HG03135 (cell line): ENCODE measurements around the gene MRPL53.

Experiments
- ATAC-seq: cut with Tn5 transposase; IDR thresholded peaks from one replicate; pipeline ENCODE4 v1.9.1; 2021; ENCODE audit warnings: mild to moderate bottlenecking, moderate library complexity; ENCODE audit not compliant: unreplicated experiment

Gene MRPL53

GRCh38 chr2:74429487-74430451 lies 42.7 kb downstream of the MRPL53 start:
- ATAC-seq: no peak

DNA sequence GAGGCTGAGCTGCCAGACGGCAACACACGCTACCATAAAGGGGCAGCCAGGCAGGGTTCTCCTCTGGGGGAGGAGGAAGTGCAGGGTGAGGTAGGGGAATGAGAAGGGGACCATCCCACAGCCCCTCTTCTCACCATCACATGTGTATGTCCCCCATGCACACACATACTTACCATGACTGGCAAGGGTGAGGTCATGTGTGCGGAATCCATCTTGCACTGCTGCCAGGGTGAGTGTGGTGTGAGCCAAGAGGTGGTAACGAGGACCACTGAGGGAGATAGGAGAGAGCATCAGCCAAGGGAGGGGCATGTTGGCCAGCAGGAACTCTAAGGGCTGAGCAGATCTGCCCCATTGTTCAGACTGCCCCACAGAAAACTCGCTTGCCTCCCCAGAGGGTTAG lies 43.8 kb downstream of the MRPL53 start:
- no peak for ATAC-seq

DNA sequence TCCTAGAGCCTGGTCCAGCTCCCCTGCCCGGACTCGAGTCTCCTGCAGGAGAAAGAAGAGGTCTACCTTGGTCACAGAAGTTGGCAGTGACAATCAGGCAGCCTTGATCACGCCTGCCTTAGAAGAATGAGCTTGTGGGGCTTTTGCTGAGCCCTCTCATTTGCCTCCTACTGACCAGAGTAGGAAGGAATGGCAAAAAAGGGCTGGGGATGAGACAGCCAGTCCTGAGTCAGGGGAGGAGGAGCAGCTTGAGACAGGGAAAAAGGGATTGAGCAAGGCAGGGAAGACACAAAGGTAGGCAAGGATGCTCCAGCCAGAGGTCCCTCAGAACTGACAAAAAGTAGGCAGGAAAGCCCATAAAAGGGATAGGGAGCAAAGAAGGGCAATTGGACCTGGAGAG lies 44.9 kb downstream of the MRPL53 start:
- ATAC-seq: no peak

GRCh38 chr2:74426181-74426758 lies 46.2 kb downstream of the MRPL53 start:
- no peak for ATAC-seq

GRCh38 chr2:74425523-74425922 lies 47.0 kb downstream of the MRPL53 start:
- ATAC-seq: no peak

DNA sequence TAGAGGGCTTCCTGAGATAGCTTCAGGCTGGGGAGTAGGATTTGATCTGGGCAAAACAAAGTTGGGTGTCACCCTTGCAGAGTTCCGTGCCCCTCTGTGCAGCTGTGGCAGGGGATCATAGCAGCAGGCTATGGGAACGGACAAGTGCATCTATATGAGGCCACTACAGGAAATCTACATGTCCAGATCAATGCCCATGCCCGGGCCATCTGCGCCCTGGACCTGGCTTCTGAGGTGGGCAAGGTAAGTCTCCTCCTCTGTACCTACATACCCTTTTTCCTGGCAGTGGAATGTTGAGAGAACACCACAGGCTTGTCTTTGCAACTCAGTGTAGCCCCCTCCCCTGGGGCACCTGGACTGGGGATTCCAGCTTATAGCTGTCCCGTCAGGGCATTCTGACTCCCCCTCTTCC lies 47.5 kb downstream of the MRPL53 start:
- ATAC-seq: no peak

- ATAC-seq: no peak
Observed at GRCh38 chr2:74424139-74424992, 48.1 kb downstream of the MRPL53 start.

DNA sequence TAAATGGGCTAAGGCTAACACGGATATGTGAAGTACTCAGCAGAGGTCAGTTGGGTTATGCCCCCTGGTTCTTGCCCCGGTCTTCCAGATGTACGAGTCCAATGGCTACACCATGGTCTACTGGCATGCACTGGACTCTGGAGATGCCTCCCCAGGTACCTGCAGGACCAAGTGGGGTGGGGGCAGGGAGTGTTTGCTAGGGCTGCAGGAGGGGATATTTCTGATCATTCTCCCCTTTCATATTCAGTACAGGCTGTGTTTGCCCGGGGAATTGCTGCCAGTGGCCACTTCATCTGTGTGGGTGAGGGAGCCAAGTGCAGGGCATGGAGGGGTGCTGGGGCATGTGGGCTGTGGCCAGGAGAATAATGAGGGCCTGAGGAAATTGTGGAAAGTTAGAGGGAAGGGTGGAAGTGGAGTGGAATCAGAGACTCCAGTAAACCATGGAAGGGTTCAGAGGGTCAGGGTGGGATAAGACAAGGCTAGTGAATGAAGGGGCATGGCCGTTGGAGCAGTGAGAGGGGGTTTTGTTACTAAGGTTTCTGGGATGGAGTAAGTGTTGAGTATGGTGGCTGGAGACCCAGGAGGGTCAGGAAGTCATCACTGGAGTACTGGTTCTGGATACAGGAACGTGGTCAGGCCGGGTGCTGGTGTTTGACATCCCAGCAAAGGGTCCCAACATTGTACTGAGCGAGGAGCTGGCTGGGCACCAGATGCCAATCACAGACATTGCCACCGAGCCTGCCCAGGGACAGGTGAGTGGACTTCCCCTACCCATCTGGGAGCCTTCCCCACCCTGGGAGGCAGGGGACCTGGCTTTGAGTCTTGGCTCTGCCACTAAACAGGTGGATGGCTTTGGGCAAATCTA lies 49.0 kb downstream of the MRPL53 start:
- ATAC-seq: no peak
